GM19395 (cell line): ENCODE results near the gene NFIX.

Source experiments
- ATAC-seq: cut with Tn5 transposase; IDR thresholded peaks from one replicate; pipeline ENCODE4 v1.9.1; 2021; ENCODE audit warnings: mild to moderate bottlenecking, moderate library complexity; ENCODE audit not compliant: unreplicated experiment

The NFIX gene

DNA sequence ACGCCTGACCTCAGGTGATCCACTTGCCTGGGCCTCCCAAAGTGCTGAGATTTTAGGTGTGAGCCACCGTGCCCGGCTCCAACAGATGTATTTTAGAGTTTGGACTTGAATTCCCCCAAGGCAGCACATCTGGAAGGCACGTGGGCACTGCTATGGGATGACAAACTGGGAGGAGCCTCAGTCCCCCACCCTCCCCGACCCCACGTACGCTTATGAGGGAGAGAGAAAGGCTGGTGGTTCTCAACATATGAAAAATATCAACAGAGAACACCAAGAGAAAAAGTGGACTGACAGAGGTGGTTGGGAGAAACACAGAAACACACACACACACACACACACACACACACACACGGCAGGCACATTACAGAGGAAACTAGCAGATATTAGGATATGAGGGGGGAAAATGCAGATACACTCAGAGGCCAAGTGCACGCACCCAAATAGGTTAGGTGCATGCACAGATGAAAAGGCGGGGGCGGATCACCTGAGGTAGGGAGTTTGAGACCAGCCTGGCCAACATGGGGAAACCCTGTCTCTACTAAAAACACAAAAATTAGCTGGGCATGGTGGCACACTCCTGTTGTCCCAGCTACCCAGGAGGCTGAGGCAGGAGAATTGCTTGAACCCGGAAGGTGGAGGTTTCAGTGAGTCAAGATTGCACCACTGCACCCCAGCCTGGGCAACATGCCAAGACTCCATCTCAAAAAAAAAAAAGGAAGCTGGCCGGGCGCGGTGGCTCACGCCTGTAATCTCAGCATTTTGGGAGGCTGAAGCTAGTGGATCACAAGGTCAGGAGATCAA is 151.7 kb downstream of the NFIX start:
- no peak for ATAC-seq
